ENCODE measurements around the gene MROH8.

DNA sequence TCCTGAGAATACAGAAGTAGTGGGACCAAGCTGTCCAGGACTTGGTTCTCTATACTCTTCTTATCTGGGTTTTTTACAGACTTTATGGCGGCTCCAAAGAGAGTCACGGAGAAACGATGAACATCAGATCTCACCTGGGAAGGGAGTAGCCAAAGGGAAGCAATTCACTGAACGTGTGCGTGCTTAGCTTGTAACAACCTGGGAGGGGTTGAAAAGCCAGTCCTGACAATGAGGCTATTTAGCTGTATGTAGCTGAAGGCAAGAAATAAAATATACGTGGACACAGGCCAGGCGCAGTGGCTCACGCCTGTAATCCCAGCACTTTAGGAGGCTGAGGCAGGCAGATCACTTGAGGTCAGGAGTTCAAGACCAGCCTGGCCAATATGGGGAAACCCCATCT lies 65.3 kb downstream of the MROH8 start:
- no peak for TF ChIP-seq ZFX (IDR thresholded peaks at IDR 0.05)
- TF ChIP-seq, protein P1, sequence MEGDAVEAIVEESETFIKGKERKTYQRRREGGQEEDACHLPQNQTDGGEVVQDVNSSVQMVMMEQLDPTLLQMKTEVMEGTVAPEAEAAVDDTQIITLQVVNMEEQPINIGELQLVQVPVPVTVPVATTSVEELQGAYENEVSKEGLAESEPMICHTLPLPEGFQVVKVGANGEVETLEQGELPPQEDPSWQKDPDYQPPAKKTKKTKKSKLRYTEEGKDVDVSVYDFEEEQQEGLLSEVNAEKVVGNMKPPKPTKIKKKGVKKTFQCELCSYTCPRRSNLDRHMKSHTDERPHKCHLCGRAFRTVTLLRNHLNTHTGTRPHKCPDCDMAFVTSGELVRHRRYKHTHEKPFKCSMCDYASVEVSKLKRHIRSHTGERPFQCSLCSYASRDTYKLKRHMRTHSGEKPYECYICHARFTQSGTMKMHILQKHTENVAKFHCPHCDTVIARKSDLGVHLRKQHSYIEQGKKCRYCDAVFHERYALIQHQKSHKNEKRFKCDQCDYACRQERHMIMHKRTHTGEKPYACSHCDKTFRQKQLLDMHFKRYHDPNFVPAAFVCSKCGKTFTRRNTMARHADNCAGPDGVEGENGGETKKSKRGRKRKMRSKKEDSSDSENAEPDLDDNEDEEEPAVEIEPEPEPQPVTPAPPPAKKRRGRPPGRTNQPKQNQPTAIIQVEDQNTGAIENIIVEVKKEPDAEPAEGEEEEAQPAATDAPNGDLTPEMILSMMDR (conservative IDR thresholded peaks at IDR 0.05): no peak

Data from C4-2B (cell line).